LoVo (cell line): ENCODE results near the gene INKA2.

ENCODE experiments used
- DNase-seq: peaks from one replicate; pipeline ENCODE4 v3.0.0-alpha.2; 2016; ENCODE audit warnings: low spot score

Gene INKA2

GRCh38 chr1:111739194-111739924 is at the start of gene INKA2:
INKA2 (minus strand) TSS chr1:111739395; CDS start chr1:111739242, 153 bp downstream.
- peak; percentile 91 for DNase-seq

DNA sequence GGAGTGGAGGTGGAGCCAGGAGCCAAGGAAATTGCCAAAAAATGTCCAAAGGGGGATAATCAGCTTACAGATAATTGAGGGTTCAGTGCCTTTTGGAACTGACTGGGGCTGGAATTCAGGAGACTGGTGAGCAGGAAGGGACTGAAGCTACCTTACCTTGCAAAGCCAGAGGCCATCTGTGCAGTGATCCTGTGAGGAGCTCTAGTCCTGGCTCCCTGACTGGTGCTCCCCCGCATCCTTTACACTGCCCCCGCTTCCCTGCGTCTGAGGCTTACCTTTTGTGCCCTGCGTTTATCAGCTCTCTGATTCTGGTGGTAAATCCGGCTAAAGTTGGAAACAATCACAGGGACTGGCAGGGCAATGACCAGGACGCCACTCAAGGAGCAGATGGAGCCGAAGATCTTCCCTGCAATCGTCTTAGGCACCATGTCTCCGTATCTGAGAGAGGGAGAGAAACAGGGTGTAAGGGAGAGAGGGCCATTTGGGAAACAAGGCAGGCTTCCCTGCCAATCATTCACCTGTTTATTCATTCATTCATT is 47.5 kb upstream of the INKA2 start:
- no peak for DNase-seq

DNA sequence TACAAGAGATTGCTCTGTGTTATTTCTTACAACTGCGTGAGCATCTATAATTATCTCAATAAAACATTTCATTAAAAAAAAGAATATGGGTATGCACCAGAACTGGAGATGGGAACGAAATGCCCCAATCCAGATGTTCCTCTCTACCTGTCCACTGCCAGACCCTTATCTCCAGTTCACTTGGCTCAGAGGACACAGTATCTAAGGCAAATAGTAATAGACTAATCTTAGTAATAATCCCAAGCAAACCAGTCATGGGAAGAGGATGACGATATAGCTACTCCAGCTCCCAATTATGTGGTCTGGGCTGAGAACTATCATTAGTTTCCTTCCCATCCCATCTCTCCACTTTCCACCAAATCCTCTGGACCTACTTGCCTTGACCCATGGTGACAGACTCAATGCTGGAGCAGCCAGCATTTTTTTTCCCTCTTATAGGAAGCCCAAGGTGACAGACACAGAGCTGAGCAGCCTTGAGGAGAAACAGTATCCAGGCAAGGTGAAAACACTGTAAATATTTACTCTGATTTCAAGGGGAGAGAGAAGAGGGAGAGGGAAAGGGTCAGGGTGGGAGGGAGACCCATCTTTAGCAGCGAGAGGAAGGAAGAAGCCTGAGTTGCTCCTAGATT is 45.2 kb upstream of the INKA2 start:
- no peak for DNase-seq

GRCh38 chr1:111779546-111779945 is 40.4 kb upstream of the INKA2 start:
- no peak for DNase-seq

GRCh38 chr1:111778541-111779051 is 39.4 kb upstream of the INKA2 start:
- DNase-seq: no peak

GRCh38 chr1:111778066-111778465 is 38.9 kb upstream of the INKA2 start:
- no peak for DNase-seq

- no peak for DNase-seq
Measured at GRCh38 chr1:111777301-111777700, 38.1 kb upstream of the INKA2 start.

DNA sequence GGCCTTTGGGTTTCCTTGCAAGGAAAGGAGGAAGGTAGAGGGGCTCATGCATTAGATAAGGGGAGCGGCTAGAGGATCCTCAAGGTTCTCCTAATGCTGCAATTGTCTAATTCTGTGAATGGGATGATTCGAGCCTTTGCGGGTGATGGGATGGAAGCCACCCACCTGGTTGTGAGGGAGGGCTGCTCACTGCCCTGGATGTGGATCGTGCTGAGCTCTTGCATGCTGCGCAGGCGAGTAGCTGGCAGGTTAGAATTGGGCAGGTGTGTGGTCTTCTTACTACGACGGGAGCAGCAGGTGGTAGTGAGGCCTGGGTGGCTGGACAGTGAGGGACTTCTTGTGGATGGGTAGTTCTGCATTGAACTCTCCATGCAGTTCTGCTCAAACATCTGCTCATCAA is 37.7 kb upstream of the INKA2 start:
- DNase-seq: no peak

DNA sequence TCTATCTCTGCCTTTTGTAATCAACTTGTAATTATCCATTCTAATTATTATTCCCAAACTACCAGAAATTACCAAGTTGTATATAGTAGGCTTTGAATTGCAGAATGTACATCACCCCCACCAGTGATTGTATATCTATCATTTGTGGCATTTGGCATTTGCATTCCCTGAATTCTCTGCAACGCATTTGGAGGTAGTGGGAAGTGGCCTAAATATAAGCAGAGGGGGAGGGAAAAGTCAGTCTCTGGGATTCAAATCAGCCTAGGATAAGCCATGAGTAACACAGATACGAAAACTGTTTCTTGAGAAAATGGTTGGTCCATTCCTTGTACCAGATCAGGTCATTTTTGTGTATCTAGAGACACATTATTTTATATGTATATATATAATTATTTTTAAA is 37.2 kb upstream of the INKA2 start:
- no peak for DNase-seq

- DNase-seq: no peak
Measured at GRCh38 chr1:111775966-111776365, 36.8 kb upstream of the INKA2 start.

GRCh38 chr1:111770916-111771315 is 31.7 kb upstream of the INKA2 start:
- no peak for DNase-seq

GRCh38 chr1:111769517-111770146 is 30.4 kb upstream of the INKA2 start:
- DNase-seq: peak; percentile 45

DNA sequence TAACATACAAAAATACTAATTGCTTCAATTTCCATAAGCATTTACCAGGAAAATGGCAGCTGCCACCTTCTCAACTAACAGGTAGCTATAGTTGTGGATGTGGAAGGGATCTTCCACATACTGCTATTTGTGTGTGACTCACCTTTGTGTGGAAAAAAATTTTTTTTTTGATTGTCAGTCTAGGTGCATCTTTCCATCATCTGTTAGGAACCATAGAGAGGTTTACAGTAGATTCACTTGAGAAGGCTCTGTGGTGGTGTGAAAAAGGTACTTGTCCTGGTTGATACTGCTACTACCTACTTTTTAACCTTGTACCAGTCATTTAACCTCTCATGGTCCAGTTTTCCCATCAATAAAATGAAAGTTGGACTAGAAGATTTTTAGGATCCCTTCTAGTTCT is 29.4 kb upstream of the INKA2 start:
- no peak for DNase-seq

- no peak for DNase-seq
Measured at GRCh38 chr1:111768023-111768422, 28.8 kb upstream of the INKA2 start.

- no peak for DNase-seq
Measured at GRCh38 chr1:111762332-111762731, 23.1 kb upstream of the INKA2 start.

DNA sequence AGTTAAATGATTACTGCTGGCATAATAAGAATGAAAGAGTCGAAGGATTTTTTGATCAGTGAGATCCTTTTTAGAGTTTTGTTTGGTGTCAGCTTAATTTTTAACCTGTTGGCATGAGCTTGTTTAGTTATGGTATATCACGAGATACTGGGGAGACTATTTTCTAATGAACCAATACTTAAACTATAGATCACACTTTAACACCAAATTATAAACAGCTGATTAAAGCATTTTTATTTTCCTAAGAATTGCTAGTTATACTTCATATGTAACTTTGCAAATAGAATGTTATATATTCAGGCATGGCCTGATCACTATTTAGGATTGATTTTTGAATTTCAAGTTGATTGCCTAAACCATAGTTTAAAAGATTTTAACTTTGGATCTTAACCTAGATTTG is 22.5 kb upstream of the INKA2 start:
- no peak for DNase-seq

DNA sequence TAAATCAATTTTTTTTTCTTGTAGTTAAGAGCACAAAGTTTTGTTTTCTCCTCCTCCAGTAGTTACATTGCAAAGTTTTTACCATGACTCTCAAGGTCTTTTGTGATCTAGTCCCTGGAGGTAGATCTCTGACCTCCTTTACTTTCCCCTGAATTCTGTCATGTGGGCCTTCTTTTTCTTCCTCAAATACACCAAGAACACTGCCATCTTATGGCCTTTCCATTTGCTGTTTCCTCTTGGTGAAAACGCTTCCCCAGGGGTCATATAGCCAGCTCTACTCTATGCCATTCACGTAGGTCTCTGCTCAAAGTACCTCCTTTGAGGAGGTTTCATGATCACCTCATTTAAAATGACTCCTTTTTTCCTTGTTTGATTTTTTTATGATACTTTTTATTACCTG is 19.2 kb upstream of the INKA2 start:
- DNase-seq: no peak

- no peak for DNase-seq
Measured at GRCh38 chr1:111756124-111756513, 16.9 kb upstream of the INKA2 start.

- peak; percentile 93 for DNase-seq
Measured at GRCh38 chr1:111755331-111756123, 16.3 kb upstream of the INKA2 start, which contains the start of gene DDX20. DDX20 (plus strand) TSS chr1:111755901; CDS start chr1:111755925, 24 bp downstream.

DNA sequence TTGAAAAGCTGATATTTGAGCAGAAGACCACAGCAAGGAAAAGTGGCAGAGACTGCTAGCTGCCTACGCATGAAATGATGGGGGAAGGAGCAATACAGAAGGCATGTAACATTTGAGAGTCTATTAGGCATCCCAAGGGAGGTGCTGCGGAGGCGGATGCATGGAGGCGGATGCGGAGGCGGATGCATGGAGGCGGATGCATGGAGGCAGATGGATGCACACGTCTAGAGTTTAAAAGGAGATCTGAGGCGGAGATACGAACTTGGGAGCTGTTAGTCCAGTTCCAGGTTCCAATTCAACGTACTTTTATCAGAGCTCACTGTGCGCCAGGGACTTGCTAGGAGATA is 15.8 kb upstream of the INKA2 start:
- no peak for DNase-seq

DNA sequence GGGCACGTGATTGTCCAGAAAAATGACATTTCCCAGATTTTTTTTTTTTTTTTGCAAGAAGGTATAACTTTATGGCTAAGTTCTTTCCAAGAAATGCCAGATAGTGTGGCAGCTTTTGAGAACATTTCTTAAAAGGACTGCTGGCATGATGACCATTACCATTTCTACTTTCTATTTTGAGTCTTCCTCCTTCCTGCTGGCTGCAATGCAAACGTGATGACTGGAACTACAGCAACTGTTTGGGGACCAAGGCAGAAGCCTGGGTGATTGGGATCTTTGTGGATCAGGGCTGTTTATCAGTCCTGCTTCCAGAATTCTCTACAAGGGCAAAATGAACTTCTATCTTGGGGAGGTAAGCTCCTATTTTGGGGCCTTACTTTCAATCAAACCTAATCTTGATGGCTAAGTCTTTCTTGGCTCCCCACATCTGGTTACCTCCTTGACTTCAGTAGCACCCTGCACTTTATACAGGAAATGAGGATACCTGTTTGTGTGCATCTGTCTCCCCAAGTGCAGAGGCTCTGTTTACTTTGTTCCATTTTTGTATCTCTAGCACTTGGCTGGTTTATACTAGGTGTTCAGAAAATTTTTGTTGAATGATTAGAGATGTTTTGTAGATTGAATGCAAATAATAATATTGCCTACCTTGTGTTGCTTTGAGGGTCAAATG is 12.8 kb upstream of the INKA2 start:
- no peak for DNase-seq

DNA sequence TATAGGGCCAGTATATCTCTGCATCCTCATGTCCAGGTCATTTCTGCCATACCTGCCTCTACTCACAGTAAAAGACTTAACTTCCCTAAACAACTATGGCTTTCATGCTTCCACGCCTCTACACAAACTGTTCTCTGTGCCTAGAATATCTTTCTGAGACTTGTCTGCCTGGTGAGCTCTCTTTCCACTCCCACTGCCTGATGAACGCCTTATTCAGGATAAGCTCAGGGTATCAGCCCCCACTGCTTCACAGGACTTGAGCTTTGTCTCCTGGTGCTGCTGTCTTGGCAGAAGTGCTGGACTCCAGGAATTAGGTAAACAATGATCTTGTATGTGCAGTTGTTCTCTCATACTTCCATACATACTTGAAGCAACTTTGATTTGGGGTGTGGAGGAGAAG is 11.7 kb upstream of the INKA2 start:
- no peak for DNase-seq
